GM19328 (cell line): Measurements from ENCODE around the gene STAT3.
"Not testable (repeated sequence)": the region's sequence is repeated elsewhere in the genome, so short reads cannot be mapped to it uniquely, and the experiment has no call there.

Source experiments
- ATAC-seq: cut with Tn5 transposase; IDR thresholded peaks from one replicate; pipeline ENCODE4 v1.9.1; 2021; ENCODE audit warnings: mild to moderate bottlenecking, moderate library complexity; ENCODE audit not compliant: unreplicated experiment

STAT3 gene

DNA sequence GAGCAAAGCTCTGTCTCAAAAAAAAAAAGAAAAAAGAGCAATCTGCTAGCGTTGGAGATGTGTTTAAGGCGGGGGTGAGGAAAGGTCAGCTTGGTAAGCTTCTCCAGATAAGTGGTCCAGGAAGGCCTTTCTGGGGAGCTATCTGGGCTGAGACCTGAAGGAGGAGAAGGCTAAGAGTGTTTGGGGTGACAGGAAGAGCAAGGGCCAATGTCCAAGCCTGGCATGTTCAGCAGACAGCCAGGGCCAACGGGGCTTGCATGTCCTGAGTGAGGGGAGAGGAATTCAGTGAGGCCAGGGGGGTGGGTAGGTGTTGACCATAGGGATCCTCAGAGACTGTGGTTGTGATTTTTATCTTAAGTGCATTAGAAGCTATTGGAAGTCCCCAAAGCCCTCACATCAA is 84.5 kb downstream of the STAT3 start:
- ATAC-seq, result no peak

DNA sequence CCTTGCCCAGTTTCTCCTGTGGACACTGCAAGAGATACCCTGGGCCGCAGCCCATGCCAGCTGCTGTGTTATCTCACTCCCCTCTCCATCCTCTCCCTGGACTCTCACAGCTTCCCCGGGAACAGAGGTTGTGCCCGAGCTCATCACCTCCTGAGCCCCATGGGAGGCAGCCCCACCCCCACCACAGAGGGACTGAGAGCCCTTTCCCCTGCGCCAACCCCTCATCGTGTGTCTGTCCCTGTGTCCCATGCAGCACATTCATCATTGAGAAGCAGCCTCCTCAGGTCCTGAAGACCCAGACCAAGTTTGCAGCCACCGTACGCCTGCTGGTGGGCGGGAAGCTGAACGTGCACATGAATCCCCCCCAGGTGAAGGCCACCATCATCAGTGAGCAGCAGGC is 87.2 kb downstream of the STAT3 start:
- ATAC-seq, result no peak

DNA sequence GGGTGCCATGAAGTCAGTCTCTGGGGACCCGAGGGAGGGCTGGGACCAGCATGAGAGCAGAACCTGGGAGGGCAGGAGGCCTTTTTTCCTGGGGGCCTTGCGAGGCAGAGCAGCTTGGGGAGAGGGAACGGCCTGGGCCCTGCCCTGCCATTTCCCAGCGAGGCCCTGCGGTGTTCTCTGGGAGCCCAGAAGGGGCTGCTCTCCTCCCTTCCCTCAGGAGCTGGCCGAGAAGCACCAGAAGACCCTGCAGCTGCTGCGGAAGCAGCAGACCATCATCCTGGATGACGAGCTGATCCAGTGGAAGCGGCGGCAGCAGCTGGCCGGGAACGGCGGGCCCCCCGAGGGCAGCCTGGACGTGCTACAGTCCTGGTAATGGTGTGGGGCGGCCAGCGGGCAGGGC is 88.3 kb downstream of the STAT3 start:
- not testable (repeated sequence) for ATAC-seq

DNA sequence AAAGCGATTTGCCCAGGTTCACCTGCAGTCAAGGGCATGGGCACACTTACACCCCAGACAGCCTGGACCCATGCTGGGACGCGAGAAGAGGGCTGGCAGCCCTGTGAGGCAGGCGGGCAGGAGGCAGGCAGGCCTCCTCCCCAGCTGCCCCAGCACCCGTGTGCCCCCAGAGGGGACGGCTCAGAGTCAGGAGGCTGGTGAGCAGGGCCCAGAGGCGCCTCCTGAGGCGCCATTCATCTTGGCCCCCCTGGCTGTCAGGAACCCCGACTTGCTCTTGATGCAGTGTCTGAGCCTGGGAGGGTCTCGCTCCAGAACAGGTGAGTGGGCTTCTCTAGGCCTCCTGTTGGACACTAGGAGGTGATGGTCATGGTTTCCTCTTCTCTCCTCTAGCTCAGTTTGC is 88.9 kb downstream of the STAT3 start:
- not testable (repeated sequence) for ATAC-seq

DNA sequence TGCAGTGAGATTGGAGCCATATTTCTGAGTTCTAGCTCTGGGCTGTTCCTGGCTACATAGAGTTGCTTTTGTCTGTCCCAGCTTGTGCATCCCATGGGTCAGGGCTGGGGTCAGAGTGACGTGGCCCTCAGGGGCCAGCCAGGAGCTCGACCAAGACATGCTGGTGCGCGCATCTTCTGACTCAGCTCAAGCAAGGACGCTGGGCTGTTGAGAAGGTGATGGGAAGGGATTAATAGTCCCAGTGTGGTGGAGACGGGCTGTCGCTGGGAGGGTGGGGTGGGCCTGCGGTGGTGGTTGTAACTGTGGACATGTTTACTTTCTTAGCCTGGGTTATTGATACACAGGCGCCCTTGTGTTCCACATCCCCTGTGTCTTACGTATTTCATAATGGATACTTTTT is 90.5 kb downstream of the STAT3 start:
- ATAC-seq, result not testable (repeated sequence)

DNA sequence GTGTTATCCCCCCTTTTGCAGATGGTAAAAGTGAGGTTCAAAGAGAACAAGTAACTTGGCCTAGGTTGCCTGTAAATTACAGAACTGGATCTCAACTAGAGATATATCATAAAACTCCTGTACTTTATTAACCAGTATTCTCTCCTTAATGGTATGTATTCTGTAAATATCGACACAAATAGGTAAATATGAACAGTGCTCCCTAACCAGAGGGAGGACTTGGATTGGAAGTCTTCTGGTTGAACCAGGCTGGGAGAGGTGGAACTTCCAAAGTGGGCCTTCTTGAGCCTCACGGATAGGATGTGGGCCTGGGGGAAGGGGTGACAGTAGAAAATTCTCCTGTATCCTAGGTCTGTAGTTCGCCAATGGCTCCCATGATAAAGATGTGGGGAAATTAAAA is 92.2 kb downstream of the STAT3 start:
- ATAC-seq, result no peak

DNA sequence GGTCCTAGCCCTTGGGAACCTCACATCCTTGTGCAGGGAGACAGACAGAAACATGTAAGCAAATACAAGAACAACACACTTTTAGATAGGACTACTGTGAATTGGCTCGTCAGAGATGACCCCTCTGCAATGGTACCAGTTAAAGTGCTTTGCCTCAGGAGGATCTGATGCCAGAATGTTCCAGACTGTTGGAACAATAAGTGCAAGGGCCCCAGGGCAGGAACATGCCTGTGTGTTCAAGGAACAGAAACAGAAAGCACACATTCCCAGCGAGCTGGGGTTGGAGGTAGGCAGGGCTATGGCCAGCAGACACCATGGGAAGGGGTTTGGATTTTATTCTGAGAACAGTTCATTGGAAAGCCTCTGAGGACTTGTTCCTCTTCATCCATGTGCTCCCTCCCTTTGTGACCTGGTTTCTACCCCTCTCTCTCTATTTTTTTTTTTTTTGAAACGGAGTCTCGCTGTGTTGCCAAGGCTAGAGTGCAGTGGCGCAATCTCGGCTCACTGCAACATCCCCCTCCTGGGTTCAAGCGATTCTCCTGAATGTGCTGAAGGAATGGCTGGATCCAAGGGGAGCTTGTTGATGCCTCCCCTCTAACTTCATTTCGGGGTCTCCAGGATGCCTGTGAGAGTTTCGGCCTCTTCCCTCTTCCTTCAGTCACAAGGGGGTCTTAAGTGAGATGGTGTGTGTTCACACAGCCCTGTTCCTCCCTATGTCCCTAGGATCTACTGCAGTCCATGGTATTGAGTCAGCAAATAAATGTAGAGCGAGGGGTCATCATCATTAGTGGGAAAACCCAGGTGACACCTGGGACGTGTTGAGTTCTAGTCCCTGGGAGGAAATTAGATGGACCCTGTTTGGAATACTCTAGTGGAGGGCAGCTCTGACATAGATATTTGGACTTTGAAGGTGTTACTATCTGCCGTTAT is 93.5 kb downstream of the STAT3 start:
- ATAC-seq, result no peak

DNA sequence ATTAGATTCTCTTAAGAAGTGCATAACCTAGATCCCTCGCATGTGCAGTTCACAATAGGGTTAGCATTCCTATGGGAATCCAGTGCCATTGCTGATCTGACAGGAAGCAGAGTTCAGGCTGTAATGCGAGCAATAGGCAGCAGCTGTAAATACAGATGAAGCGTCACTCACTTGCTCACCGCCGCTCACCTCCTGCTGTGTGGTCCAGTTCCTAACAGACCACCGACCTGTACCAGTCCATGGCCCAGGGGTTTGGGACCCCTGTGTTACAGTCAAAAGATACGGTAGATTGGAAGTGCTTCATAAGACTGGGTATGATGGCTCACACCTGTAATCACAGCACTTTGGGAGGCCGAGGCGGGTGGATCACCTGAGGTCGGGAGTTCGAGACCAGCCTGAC is 97.1 kb downstream of the STAT3 start:
- ATAC-seq, result no peak

DNA sequence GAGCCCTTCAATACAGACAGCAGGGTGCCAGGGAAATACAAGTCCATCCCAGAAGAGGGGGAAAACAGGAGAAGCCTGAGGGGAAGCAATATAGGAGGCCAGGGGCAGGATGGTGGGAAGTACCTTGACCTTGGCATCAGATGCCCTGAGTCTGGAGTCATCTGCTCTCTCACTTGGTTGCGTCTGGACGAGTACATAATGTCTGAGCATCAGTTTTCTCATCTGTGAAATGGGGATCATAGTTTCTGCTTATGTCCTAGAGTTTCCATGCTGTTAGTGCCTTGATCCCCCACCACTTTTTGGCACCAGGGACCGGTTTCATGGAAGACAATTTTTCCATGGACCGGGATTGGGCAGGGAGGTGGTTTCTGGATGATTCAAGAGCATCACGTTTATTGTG is 97.7 kb downstream of the STAT3 start:
- ATAC-seq, result no peak

DNA sequence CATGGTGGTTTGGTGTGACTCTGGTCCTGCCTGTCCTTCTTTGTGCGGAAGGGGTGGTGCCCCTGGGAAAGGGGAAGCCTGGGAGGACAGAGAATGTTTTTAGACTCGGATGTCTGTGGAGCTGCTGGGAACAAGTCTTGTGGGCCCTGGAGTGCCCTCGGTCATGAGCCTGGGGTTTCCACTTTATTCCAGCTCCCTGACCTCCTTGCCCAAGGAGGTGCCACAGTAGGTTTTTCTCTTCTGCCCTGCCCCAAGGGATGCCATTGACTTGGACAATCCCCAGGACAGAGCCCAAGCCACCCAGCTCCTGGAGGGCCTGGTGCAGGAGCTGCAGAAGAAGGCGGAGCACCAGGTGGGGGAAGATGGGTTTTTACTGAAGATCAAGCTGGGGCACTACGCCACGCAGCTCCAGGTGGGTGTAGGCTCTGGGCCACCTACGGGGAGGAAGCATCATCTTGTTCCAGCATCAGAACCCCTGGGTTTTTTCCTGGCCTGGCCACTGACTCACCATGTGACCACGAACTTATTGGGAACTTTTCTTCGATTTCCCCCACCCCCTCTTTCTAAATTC is 98.5 kb downstream of the STAT3 start:
- no peak for ATAC-seq

DNA sequence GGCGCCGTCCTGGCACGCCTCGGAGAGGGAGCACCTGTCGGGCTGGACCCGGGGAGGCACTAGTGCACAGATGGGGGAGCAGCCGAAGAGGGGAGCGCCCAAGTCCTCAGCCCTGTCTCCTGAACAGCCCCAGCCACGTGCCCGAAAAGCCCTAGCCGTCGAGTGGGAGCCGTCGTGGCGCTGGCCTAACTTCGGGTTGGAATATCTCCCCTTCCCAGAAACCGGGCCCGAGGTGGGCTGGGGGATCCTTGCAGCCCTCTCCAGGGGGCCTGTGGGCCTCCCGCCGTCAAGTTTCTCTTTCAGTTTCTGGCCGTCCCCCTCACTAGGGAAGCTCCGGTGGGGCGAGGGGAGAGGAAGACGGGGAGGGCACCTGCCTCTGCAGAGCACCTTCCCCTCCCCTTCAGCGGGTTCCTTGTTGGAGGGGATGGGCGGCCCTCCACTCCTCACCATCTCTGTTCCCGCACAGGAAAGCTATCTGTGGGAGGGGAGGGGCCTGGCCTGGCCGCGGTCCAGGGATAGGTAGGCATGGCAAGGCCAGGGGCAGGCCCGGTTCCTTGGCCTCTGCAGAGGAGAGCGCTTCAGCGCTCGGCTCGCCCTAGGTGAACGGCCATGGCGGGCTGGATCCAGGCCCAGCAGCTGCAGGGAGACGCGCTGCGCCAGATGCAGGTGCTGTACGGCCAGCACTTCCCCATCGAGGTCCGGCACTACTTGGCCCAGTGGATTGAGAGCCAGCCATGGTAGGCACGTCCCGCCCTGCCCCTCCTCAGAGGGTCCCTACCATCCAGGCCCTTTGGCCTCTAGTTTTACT is 99.2 kb downstream of the STAT3 start:
- no peak for ATAC-seq

DNA sequence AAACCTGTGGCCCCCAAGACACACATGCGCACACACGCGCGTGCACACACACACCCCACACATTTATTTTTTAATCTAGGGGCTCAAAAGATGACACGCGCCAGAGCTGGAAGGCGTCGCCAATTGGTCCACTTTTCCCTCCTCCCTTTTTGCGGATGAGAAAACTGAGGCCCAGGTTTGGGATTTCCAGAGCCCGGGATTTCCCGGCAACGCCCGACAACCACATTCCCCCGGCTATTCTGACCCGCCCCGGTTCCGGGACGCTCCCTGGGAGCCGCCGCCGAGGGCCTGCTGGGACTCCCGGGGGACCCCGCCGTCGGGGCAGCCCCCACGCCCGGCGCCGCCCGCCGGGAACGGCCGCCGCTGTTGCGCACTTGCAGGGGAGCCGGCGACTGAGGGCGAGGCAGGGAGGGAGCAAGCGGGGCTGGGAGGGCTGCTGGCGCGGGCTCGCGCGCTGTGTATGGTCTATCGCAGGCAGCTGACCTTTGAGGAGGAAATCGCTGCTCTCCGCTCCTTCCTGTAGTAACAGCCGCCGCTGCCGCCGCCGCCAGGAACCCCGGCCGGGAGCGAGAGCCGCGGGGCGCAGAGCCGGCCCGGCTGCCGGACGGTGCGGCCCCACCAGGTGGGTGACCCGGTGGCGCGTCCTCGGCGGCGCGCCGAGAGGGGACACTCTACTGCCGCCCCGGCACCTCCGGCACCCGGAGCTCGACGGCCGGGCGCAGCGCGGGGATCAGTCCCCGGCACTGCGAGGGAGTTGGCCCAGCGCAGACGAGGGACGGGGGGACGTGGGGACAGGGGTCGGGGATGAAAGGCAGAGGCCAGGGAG is 100.1 kb downstream of the STAT3 start, which contains the start of gene STAT5A:
Gene STAT5A (plus strand): TSS at position 522 of the 826 bp plus-strand sequence. CDS start 914 bp downstream, outside the sequence.
- ATAC-seq, result no peak

DNA sequence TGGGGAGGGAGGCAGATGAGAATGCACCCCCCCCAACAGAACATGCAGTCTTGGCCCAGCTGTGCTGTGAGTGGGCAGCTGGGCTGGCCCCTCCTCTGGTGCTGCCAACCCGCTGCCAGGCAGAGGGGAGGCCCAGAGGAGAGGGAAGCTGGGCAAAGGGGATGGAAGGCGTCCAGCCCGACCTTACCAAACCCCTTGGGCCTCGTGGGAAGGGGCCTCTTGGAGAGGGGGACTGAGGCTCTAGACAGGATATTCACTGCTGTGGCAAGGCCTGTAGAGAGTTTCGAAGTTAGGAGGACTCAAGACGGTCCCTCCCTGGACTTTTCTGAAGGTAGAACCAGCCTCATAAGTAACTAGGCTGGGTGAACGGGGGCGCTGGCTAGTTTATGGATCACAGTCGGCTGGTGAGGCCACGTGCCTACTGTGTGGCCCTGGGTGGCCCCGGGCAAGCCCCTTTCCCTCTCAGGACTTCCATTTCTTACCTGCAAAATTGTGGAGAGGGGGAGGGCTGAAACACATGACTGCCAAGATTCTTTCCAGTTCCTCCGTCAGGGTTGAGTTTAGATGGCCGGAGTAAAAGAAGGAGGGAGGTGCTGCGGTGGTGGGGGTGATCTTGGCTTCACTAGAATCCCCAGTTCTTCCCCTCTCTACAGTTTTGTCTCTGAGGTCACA is 100.8 kb downstream of the STAT3 start:
- ATAC-seq, result no peak

DNA sequence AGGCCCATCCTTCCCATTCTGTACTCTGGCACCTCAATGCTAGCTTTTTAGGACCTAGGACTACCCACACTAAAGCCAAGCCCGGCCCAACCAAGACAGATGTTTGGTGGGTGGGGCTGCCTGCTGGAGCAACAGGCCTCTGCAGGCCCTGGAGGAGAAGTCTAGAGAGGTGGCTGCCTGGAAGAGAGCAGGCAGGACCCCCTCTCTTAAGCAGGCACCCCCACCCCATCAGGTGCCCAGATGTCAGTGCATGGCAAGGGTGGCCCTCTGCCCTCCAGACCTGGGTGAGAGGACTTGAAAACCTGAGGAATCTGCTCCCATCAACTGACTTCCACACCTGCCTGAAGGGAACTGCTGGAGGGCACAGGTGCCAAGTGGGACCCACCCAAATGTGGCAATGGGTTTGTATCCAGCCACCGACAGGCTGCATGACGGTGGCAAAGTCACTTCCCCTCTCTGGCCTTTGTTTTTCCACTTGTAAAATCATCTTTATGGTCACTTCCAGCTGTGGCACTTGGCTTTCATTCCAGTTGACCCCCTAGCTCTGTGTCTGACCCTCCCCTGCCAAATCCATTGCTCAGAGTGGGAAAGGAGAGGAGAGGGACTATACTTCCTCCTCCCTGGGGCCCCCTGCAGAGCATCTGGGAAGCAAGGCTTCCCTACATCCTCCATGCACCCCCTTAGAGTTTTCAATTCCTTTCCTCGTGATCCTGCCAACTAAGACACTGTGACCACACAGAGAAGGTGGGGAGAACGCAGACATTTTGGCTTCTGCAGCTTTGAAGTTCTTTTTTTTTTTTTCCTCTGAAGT is 101.6 kb downstream of the STAT3 start:
- ATAC-seq, result no peak

DNA sequence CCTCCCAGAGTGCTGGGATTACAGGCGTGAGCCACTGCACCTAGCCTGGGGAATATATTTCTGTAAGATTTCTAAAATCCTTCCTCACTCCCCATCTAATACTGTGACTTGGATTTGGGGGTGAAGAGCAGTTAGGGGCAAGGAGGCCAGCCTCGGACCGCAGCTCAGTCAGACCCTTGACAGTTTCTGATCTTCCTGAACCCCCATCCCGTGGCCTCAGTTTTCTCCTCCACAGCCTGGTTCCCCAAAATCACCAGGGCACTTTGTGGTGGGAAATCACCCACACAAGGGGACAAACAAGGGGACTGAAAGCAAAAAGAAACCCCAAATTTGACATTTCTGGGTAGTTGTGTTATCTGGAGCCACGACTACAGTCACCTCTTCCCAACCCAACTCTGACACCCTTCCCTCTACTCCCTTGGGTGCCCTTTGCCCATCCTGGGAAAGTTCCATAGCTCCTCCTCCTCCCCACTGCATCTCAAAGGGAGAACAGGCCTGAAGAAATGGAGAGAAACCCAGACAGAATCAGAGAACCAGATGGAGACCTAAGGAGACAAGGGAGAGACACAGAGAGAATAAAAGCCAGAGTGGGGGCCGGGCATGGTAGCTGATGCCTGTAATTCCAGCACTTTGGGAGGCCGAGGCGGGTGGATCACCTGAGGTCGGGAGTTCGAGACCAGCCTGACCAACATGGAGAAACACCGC is 102.7 kb downstream of the STAT3 start:
- no peak for ATAC-seq

DNA sequence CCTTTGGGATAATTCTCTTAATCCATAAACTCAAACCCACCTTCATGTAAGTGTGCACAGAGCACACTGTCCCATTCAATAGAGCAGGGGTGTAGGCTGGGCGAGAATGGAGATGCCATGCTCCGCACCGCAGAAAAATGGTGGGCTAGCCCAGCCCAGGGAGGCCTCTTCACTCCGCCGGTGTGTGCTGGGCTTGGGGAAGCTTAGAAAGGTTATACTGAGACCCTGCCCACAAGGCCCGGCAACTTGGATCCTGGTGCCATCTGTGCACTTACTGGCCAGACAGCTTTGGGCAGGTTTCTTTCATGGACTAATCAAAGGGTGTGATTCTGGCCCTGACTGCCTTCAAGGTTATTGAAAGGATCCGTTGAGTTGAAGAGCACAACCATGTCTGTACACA is 103.7 kb downstream of the STAT3 start:
- ATAC-seq, result no peak

DNA sequence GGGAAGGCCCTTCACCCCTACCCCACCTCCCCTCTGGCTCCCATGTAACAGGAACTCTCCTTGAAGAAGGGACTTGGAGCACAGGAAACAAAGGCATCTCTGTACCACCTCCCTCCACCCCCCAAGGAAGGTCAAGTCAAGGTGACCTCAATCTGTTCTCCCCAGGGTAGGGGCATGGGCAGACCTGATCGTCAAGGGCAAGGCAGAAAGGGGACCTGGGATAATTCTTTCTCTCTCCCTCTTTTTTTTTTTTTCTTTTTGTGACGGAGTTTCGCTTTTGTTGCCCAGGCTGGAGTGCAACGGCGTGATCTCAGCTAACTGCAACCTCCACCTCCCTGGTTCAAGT is 104.2 kb downstream of the STAT3 start:
- no peak for ATAC-seq

DNA sequence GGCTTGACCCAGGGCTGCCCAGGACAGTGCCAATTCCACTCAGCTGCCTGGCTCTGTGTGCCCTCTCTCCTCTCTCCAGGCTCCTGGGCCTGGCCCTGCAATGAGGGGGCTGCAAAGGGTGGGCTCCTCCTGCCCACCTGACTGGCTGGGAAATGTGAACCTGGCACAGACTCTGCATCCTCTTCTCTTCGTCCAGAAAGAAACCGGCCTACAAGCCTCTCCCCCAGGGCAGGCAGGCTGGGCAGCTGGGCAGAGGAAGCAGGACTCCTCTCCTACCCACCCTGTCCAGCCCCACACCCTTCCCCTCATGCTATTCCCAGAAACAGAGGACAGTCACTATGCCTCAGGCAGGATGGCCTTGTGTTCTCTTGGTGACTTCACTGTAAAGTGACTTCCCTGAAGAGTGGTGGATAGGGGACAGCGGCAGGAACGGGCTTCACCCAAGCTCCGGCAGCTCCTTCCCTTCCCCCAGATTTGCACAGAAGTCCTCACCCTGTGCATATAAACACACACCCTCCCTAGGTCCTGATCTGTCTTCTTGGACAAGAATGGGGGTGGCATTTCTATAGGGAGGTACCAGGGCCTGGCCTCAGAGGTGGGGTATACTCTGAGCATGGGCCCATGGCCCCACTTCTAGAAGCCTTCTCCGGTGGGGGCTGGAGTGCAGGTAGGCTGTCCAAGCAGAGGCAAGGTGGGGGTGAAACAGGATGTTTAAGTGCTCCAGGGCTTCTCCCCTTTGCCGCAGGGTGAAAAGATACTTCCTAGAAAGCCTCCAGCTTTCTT is 104.8 kb downstream of the STAT3 start:
- ATAC-seq, result no peak
